HG03571 (cell line): ENCODE results near the gene PSEN2.

Experiments used
- ATAC-seq: cut with Tn5 transposase; IDR thresholded peaks from one replicate; pipeline ENCODE4 v1.9.1; 2021; ENCODE audit not compliant: unreplicated experiment

Gene PSEN2

DNA sequence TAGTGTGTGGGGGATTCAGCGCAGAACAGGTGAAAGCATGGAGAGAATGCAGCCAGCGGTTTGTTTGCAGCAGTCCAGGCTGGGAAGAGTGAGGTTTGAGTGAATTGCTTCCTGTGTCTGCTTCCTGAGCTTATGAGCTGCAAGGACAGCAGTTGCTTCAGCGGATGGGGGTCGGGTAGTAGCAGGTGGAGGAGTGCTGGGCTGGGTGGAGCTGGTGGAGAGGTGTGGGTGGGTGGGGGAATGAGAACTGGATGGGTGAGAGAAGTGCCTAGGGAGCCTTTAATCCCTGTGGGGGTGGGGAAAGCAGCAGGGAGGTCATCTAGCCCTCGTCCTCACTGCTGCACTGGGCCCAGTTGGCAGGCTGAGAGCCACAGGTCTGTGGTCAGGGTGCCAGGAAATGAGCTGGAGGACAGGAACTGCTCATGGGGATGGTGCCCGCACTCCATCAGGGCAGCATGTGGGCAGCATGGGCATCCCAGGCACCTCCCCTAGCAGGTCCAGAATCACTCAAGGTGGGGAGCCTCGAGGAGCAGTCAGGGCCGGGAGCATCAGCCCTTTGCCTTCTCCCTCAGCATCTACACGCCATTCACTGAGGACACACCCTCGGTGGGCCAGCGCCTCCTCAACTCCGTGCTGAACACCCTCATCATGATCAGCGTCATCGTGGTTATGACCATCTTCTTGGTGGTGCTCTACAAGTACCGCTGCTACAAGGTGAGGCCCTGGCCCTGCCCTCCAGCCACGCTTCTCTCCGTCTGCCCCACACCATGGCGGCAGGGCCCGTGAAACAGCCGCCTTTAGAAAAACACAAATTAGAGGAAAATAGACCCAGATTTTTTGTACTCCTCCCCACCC is 14.8 kb downstream of the PSEN2 start:
- no peak for ATAC-seq

DNA sequence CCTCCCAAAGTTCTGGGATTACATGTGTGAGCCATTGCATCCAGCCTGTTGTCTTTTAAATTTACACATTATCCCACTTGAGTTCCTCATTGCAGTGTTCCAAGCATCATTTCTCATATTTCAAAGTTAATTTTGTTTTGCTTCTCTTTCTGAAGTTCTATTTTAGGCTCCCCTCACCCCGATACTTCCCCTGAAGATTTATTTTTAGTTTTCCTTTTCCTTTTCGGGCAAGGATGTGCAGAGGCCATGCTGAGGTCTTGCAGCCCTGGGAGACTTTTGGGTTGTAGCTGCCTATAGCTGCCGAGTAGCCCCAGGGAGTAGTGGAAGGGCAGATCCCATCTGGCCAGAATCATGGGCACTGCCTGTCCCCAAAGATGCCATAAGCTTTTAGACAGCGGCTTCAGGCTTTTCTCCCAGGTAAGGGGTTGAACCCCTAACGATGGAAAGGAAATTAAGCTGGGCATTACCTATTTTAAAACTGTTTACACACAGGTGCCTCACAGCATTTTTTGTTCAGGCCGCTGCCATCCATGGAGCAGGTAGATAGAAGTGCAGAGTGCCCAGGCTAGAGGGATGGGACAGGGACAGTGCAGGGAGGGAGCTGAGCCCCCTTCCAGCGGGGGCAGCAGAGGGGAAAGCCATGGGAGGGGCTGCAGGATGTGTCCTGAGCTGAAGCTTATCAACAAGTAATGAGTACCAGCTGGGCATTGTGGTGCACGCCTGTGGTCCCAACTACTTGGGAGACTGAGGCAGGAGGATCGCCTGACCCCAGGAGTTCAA is 15.9 kb downstream of the PSEN2 start:
- no peak for ATAC-seq

DNA sequence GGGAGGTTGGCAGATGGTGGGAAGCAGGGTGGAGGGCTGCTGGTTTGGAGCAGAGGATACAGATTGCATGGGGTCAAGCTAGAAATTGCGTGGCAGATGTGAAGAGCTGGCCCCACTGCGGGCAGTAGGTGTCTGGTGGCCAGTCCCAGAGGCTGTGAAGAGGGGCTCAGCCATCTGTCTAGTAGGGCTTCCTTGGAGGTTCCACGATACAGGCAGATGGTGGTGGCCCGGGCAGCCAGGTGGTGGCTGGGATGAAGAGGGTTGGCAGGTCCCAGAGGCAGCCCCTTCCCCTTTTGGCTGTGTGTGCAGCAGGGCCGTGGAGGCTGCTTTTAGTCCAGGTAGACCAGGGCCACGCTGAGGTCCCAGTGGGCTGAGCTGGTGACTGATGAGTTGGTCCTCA is 16.6 kb downstream of the PSEN2 start:
- ATAC-seq = no peak

DNA sequence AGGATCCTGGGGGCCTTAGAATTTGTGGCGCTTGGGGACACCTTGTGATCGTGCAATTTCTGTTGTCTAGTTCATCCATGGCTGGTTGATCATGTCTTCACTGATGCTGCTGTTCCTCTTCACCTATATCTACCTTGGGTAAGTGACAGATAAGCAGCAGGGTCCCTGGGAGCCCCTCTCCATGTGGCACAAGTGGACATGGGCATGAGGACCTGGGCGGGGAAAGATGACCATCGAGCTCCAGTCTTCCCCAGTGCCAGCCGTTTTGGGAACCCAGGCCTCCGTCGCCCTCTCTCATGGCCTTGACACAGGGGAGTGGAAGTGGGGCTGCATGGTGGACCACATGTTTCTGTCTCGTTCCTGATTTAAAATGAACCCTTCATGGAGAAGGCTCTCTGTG is 17.6 kb downstream of the PSEN2 start:
- no peak for ATAC-seq

DNA sequence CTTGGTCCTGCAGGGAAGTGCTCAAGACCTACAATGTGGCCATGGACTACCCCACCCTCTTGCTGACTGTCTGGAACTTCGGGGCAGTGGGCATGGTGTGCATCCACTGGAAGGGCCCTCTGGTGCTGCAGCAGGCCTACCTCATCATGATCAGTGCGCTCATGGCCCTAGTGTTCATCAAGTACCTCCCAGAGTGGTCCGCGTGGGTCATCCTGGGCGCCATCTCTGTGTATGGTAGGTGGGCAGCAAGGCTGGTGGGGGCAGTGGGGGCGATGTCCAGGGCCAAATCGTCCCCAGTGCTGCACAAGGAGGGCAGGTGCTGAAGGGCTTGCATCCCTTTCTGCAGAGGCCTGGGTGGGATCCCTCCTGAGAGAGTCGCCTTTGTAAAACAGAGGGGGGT is 18.4 kb downstream of the PSEN2 start:
- ATAC-seq = no peak

DNA sequence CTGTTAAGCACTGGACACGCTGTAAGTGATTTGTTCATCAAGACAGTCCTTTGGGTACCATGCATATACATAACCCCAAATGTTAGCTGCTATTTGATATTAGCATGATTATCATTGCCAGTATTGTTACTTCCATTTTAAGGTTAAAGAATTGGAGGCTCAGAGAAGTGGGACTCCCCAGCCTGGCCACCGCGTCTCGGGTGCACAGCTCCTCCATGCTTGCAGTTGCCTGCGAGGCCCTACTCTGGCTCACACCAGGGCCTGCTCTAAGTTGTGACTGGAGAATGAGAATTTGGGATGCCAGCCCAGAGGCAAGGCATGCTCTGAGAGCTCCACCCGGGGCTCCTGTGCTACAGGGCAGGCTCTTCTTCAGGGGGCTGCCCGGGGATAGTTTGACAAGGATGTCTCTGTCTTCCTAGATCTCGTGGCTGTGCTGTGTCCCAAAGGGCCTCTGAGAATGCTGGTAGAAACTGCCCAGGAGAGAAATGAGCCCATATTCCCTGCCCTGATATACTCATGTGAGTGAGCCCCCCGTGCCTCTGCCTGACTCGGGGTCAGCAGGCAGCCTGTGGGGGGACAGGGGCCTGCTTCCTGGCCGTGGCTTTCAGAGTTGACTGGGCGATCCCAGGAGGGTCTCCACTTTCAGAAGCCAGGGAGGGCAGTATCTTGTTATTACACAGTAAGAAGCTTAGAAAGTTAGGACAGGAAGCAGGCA is 19.4 kb downstream of the PSEN2 start:
- no peak for ATAC-seq

DNA sequence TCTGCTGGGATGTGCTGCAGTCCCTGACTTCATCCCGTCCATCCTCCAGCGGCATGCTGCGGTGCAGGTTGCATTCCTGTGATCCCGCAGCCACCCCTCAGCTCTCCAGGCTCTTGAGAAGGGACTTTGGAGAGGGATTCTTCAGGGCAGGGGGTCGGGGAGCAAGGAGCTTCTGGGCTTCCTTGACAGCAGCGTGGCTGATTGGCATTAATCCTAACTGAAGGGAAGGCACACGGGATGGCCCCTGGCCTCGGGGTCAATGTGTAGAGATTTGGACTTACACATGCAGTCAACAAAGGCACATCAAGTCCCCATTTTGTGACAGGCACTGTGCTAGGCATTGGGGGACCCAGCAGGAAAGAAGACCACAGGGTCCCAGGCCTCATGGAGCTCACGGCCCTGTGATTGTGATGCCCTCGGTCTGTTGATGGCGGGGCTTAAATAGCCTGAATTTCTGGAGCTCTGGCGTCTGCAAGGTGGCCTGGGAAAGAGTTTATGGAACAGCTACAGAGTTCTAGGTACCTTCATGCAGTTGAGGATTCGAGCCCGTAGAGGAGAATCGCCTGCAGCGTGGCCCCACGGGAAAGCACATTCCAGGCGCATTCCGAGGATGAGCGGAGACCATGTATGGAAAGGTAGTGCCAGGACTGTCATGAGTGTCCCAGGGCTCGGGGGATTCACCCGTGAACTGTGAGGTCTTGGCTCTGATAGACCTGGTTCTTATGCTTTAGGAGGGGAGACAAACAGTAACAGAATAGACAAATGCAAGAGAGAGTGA is 20.1 kb downstream of the PSEN2 start:
- no peak for ATAC-seq

DNA sequence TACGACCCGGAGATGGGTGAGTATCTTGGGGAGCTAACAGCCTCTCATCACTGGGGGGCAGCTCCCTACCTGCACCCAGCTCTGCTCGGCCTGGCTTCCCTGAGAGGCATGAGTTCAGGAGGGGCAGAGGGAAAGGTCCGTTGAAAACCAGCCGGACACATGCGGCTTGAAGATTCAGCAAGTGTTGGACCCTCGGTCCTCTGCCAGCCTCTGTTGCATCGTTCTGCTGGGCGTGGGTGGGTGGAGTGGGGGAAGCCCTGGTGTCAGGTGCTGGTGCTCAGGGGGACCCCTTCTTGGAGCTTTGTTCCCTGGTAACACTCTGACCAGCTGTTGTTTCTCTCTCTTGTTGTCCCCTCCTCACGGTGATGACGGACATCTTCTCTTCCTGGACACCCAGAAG is 20.9 kb downstream of the PSEN2 start:
- no peak for ATAC-seq

DNA sequence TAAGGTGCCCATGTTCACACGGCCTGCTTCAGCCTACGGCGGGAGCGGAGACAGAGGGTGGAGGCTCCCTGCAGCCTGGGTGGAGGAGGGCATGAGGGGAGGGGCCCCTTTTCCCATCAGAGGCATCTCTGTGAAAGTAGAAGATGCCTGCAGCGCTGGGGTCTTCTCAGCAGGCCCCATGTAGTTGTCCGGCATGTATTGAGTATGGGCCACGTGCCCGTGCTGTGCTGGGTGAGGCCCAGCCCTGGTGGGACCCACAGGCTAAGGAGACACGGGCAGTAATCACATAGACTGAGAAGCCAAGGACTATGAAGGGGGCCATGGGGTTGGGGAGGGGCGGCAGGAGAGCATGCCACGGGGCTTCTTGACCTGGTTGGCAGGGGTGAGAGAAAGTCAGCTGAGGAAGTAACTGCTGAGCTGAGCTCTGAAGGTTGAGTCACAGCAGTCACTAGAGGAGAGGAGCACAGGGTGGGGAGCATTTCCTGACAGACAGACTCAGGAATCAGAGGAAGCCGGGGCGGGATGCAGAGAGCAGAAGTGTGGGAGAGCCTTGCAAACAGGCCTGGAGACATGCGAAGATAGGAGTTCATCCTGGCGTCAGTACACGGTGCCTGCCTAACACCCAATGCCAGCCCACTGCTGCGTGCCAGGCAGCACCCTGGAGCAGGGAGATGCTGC is 21.6 kb downstream of the PSEN2 start:
- no peak for ATAC-seq

DNA sequence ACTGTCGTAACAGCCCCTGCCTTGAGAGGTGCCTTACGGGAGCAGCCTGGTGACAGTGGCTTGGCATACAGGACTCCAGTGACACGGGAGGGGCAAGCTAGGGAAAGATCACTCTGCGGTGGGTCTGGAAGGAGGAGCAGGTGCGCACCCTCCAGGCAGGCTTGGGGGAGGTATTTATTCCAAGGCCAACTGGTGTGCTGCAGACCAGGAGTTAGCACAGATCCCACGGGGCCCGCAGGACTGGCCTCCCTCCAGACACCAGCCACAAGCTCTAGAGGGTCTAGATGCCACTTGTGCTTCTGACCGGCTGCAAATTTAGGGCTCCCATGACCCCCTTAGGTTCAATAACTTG is 22.1 kb downstream of the PSEN2 start:
- no peak for ATAC-seq

DNA sequence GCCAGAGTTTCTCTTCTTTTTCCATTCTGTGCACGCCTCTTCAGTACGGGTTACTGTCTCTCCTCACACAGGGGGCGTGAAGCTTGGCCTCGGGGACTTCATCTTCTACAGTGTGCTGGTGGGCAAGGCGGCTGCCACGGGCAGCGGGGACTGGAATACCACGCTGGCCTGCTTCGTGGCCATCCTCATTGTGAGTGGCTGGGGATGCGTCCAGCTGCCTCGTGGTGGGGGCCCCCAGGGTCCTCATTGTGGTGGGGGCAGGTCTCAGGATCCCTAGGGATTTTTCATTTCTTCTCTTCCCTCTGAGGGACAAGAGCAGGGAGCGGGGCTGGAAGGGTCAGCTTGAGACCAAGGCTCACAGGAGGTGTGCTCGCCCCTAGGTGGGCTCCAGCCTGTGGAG is 23.5 kb downstream of the PSEN2 start:
- ATAC-seq = no peak

DNA sequence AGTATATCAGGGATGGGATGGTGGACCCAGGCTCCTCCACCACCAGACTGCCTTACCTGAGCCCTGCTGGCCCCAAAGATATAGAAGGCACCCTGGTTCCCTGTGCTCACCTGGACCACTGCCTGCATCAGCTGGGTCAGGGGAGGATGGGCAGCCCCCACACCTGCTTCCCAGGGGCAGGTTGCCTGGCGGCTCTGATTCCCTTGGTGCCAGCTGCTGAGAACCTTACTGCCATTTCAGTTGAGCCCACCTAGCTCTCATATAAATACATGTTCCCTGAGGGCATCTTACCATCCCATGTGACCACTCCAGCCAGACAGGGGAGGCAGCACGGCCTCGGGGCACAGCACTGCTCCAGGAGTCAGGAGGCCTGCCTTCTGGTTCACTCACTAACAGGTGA is 24.4 kb downstream of the PSEN2 start:
- ATAC-seq = no peak

DNA sequence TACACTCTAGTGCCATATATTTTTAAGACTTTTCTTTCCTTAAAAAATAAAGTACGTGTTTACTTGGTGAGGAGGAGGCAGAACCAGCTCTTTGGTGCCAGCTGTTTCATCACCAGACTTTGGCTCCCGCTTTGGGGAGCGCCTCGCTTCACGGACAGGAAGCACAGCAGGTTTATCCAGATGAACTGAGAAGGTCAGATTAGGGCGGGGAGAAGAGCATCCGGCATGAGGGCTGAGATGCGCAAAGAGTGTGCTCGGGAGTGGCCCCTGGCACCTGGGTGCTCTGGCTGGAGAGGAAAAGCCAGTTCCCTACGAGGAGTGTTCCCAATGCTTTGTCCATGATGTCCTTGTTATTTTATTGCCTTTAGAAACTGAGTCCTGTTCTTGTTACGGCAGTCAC is 25.2 kb downstream of the PSEN2 start:
- ATAC-seq = no peak

DNA sequence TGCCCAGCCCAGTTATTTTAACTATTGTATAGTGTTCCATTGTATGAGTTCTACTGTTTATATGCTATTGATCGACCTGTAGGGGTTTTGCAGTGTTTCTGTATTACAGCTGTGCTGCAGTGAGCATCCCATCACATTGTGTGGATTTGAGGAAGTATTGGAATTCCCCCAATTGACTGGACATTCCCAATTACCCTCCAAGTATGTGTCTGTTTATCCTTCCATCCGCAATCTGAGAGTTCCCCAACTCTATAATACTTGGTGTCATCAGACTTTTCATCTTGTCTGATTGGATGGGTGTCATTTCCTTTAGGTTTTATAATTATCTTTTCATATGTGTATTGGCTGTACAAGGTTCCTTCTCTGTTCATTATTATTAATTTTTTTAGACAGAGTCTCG is 27.8 kb downstream of the PSEN2 start:
- no peak for ATAC-seq

DNA sequence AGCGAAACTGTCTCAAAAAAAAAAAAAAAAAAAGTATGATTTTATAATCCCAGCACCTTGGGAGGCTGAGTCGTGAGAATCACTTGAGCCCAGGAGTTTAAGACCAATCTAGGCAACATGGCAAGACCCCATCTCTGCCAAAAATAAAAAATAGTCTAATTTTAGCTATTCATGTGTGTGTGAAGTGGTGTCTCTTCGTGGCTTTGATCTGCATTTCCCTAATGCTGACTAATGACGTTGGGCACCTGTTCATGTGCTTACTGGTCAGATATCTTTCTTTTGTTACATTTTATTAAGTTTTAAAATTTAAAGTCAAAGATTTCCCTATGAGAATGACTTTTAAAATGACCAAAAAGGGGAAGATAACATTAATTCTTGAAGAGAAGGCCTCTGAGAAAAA is 31.0 kb downstream of the PSEN2 start:
- ATAC-seq = no peak

DNA sequence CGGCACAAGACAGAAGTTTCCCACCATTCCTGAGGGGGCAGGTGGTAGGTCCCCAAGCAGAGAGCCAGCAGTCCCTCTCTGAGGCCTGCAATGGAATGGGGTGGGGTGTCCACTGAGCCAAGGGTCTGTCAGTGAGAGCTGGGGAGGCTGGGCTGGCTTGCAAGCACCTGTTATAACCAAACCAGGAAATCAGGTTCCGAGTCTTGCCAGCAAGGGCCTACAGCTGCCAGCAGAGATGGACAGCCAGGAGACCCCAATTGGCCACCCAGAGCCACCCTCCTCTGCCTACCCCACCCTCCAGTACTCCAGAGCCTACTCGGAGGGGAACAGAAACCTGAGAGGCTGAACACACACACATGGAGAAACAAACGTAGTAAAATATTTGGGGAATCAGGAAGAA is 32.2 kb downstream of the PSEN2 start:
- no peak for ATAC-seq

DNA sequence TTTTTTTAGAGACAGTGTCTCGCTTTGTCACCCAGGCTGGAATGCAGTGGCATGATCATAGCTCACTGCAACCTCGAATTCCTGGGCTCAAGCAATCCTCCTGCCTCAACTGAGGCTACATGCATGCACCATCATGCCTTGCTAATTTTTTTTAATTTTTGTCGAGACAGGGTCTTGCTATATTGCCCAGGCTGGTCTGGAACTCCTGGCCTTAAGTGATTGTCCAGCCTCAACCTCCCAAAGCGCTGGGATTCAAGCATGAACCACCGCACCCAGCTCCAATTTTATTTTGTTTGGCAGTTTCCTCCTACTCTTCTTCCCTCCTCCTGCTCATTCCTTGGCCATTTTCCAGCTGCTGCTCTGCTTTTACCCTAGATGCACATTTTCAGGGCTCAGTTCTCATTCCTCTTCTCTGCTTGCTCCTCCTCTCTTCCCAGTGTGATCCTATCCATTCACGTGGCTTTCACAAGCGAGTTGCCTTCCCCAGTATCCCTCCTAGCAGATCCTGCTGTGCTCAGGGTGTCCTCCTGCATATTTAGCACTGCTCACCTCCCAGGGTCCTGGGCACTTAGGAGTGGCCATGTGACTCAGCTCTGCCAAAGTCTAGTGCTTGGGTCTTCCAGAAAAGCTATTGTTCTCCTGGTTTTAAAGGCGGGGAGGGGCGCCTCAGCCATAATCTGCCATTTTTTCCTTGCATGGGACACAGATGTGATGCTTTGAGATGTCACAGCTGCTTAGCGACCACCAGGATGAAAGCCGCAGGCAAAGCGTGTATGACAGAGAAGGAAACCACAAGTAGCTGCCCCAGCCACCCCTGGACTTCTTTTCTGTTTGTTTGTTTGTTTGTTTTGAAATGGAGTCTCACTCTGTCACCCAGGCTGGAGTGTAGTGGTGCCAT is 33.7 kb downstream of the PSEN2 start:
- ATAC-seq = no peak

DNA sequence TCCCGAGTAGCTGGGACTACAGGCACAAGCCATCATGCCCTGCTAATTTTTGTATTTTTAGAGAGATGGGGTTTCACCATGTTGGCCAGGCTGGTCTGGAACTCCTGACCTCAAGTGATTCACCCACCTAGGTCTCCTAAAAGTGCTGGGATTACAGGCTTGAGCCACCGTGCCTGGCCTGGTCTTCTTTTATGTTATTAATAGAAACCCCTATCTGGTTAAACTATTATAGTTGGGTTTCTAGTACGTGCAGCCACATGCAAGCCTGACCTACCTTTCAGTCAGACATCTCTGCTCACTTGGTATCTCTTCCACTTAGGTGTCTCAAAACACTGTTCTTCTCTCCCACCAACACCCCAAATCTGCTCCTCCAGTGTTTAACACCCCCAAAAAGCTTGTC is 34.4 kb downstream of the PSEN2 start:
- ATAC-seq = no peak

DNA sequence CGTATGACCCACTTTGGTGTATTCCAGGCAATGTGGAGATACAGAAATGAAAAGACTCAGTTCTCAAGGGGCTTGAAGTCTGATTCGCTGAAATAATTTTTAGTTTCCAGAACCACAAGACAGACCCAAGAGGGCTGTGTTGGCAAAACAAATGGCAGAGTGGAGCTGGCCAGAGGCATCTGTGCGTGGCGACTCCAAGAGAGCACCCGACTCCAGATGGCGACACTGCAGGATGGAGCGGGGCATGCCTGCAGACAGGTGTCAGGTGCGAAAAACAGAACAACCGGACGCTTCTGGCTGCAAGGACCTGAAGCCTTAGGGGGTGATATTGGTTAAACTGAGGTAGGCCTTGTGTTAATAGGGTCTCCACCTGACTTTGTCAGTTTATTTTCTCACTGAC is 38.0 kb downstream of the PSEN2 start:
- ATAC-seq = no peak

DNA sequence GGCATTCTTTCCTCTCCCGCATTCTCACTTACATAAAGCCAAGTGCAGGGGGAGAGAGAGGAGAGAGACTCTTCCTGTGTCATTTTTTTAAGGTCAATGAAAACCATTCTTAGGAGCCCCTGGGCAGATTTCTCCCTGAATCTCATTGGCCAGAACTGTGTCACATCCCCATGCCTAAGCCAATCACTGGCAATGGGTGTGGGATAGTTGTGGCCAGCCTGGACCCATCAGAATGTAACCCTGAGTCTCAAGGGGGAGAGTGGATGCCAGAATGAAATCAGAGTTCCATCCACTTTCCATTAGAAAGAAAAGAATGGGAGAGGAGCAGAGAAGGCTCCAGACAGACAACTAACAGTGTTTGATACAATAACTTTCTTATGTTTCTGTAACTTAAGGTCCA is 38.5 kb downstream of the PSEN2 start:
- no peak for ATAC-seq
